ENCODE data around the gene NEU2.

Gene NEU2

GRCh38 chr2:233031556-233032500 lies 644 bp upstream of the NEU2 start:
- no peak overlapping the region for H3K4me3 ChIP-seq
- H3K27ac ChIP-seq, result no peak overlapping the region

GRCh38 chr2:233033672-233034071 lies 1.2 kb downstream of the NEU2 start:
- no peak overlapping the region for H3K27ac ChIP-seq
- H3K4me3 ChIP-seq, result no peak overlapping the region

GRCh38 chr2:233034091-233034882 lies 1.8 kb downstream of the NEU2 start:
- no peak overlapping the region for H3K27ac ChIP-seq

GRCh38 chr2:233035426-233036161 lies 3.1 kb downstream of the NEU2 start:
- H3K4me3 ChIP-seq, result no peak overlapping the region

More at GRCh38 chr2:233034091-233034882, 1.8 kb downstream of the NEU2 start:
- no peak overlapping the region for H3K4me3 ChIP-seq

GRCh38 chr2:233036162-233036838 lies 3.8 kb downstream of the NEU2 start:
- Histone ChIP-seq H3K4me3 (no peak overlapping the region), H3K27ac (no peak overlapping the region)

More at GRCh38 chr2:233035426-233036161, 3.1 kb downstream of the NEU2 start:
- H3K27ac ChIP-seq, result no peak overlapping the region

GRCh38 chr2:233037078-233037477 lies 4.6 kb downstream of the NEU2 start:
- H3K27ac ChIP-seq, result no peak overlapping the region

GRCh38 chr2:233039212-233039845 lies 6.9 kb downstream of the NEU2 start:
- Histone ChIP-seq H3K4me3 (no peak overlapping the region), H3K27ac (no peak overlapping the region)

More at GRCh38 chr2:233037078-233037477, 4.6 kb downstream of the NEU2 start:
- no peak overlapping the region for H3K4me3 ChIP-seq

GRCh38 chr2:233039846-233040530 lies 7.5 kb downstream of the NEU2 start:
- Histone ChIP-seq H3K27ac (no peak overlapping the region), H3K4me3 (no peak overlapping the region)

GRCh38 chr2:233040571-233040970 lies 8.1 kb downstream of the NEU2 start:
- no peak overlapping the region for H3K27ac ChIP-seq
- no peak overlapping the region for H3K4me3 ChIP-seq

- no peak overlapping the region for H3K27ac ChIP-seq
- no peak overlapping the region for H3K4me3 ChIP-seq
Observed at GRCh38 chr2:233041722-233042323, 9.4 kb downstream of the NEU2 start.

GRCh38 chr2:233042549-233042948 lies 10.1 kb downstream of the NEU2 start:
- no peak overlapping the region for H3K4me3 ChIP-seq
- H3K27ac ChIP-seq, result no peak overlapping the region

- H3K27ac ChIP-seq, result no peak overlapping the region
Observed at GRCh38 chr2:233044974-233045605, 12.6 kb downstream of the NEU2 start.

GRCh38 chr2:233047206-233047605 lies 14.7 kb downstream of the NEU2 start:
- no peak overlapping the region for H3K27ac ChIP-seq
- H3K4me3 ChIP-seq, result no peak overlapping the region

More at GRCh38 chr2:233044974-233045605, 12.6 kb downstream of the NEU2 start:
- no peak overlapping the region for H3K4me3 ChIP-seq

- H3K4me3 ChIP-seq, result no peak overlapping the region
- H3K27ac ChIP-seq, result peak overlapping the region in 1 of 21 experiments; percentile 7
Observed at GRCh38 chr2:233047667-233048066, 15.2 kb downstream of the NEU2 start.

- Histone ChIP-seq H3K4me3 (no peak overlapping the region), H3K27ac (peak overlapping the region in 5 of 21 experiments; percentile 1 to 70 (median 40))
Observed at GRCh38 chr2:233048569-233049193, 16.2 kb downstream of the NEU2 start.

GRCh38 chr2:233049194-233049761 lies 16.8 kb downstream of the NEU2 start:
- no peak overlapping the region for H3K4me3 ChIP-seq
- peak overlapping the region in 4 of 21 experiments; percentile 1 to 70 (median 43) for H3K27ac ChIP-seq
